ENCODE data around the gene OSR1. TPM values are rescaled to one million over a fixed set of nuclear protein-coding genes. Genes with fewer than 3 reads are reported as not detected.
"Not testable (repeated sequence)": the region's sequence is repeated elsewhere in the genome, so short reads cannot be mapped to it uniquely, and the experiment has no call there.

OSR1 gene
- total RNA-seq, 2 donors from 2014 or later = 12.5 to 55.7 TPM

GRCh38 chr2:19312949-19313348, 45.5 kb downstream of the OSR1 start:
- no peaks in the 10 kb centered on the region for H3K4me1 ChIP-seq
- no peak overlapping the region for H3K27ac ChIP-seq
- H3K36me3 ChIP-seq = no peaks in the 10 kb centered on the region
- no peak for DNase-seq (ENCODE audit: low spot score)
- H3K27me3 ChIP-seq = no peaks in the 10 kb centered on the region
- no peaks in the 10 kb centered on the region for H3K9me3 ChIP-seq
- H3K4me3 ChIP-seq = no peak overlapping the region
- TF ChIP-seq CTCF (IDR thresholded peaks at IDR 0.05) = peak; percentile 17 to 51

- H3K27ac ChIP-seq; H3K36me3 ChIP-seq; H3K4me1 ChIP-seq; H3K9me3 ChIP-seq; H3K27me3 ChIP-seq; H3K4me3 ChIP-seq; DNase-seq (ENCODE audit: low spot score): not testable (repeated sequence)
Measured at GRCh38 chr2:19306065-19306464, 52.4 kb downstream of the OSR1 start.

- not testable (repeated sequence) for DNase-seq (ENCODE audit: low spot score)
Measured at GRCh38 chr2:19305400-19306055, 52.9 kb downstream of the OSR1 start.

GRCh38 chr2:19301706-19302105, 56.7 kb downstream of the OSR1 start:
- TF ChIP-seq CTCF (IDR thresholded peaks at IDR 0.05) = no peak
- no peak for DNase-seq (ENCODE audit: low spot score)
- Histone ChIP-seq H3K27ac (no peak overlapping the region), H3K9me3 (no peaks in the 10 kb centered on the region), H3K36me3 (no peaks in the 10 kb centered on the region), H3K27me3 (no peaks in the 10 kb centered on the region), H3K4me1 (no peaks in the 10 kb centered on the region), H3K4me3 (no peak overlapping the region)

More at GRCh38 chr2:19305400-19306055, 52.9 kb downstream of the OSR1 start:
- not testable (repeated sequence) for H3K27ac ChIP-seq, H3K27me3 ChIP-seq, H3K4me3 ChIP-seq, H3K36me3 ChIP-seq, H3K9me3 ChIP-seq, H3K4me1 ChIP-seq

Small RNA genes within 50 kb of the gene (microRNA-seq; reads per million reads assigned to microRNA genes)
- 3.5 to 5.0 reads per million in 2 donors for gene MIR4757 (ENCODE audit: borderline number of aligned reads in 2 of 2, borderline replicate concordance in 1 of 2)
